Adrenal gland (tissue), 5 donors: Measurements from ENCODE around the gene COMMD1.

Experiments used
- CTCF ChIP-seq, 6 experiments: fragments of 450-650 bp in 4 of 6; fragments of 200-600 bp in 2 of 6; sonication (generic) in 1 of 6; IDR thresholded peaks; 1 replicate in 5 of 6; 2 replicates in 1 of 6; pipeline versions ENCODE4 v1.5.1 to v1.8.0; 2016 to 2021; ENCODE audit warnings: antibody characterized with exemption in 6 of 6, mild to moderate bottlenecking in 2 of 6, moderate library complexity in 1 of 6
- POLR2A ChIP-seq, 2 donors: fragments of 450-650 bp; IDR thresholded peaks; one replicate each; pipeline ENCODE4 v1.6.1; 2017; ENCODE audit warnings: antibody characterized with exemption in 2 of 2, mild to moderate bottlenecking in 2 of 2, moderate library complexity in 1 of 2
- donor health status: DM: no; HTN: no; CAD: no.

GRCh38 chr2:62140426-62141141 is 235.1 kb downstream of the COMMD1 start:
- no peak for TF ChIP-seq POLR2A (IDR thresholded peaks at IDR 0.05)
- TF ChIP-seq CTCF (IDR thresholded peaks at IDR 0.05): no peak
